Caco-2 (cell line): ENCODE results near the gene SH3BP1. TPM values are rescaled to one million over a fixed set of nuclear protein-coding genes. Genes with fewer than 3 reads are reported as not detected.

Experiments used
- BruUV-seq: library from RNA; stranded (reverse); fragments of 400-500 nt; replicated peaks from 2 replicates; lab custom pipeline; 2021; lab: Mats Ljungman, UMichigan
- CTCF ChIA-PET: fragments of 300-600 bp; sonication (Branson Sonifier 250); formaldehyde crosslinking; loops from one replicate; lab custom pipeline; 2022; ENCODE audit warnings: antibody characterized with exemption; lab: Charles Lee
- POLR2A ChIA-PET: fragments of 300-600 bp; sonication (Branson Sonifier 250); formaldehyde crosslinking; loops from one replicate; lab custom pipeline; 2022; ENCODE audit warnings: antibody characterized with exemption; lab: Charles Lee
- DNase-seq, 2 experiments: peaks; one replicate each; pipeline versions ENCODE4 v3.0.0 to v3.0.0-alpha.2; 2020 to 2022
- H3K27me3 ChIP-seq: replicated peaks from 2 replicates; pipeline ENCODE4 v1.6.0; 2011; ENCODE audit warnings: low read length; ENCODE audit not compliant: control insufficient read depth, insufficient read depth
- H3K36me3 ChIP-seq: 2 replicates; pipeline ENCODE4 v1.5.1; 2011; ENCODE audit warnings: low read length; ENCODE audit not compliant: control insufficient read depth, insufficient read depth
- H3K4me1 ChIP-seq: fragments of 250-450 bp; sonication (Bioruptor Pico); 2 replicates; pipeline ENCODE4 v1.5.1; 2020; ENCODE audit warnings: mild to moderate bottlenecking
- H3K4me3 ChIP-seq: 2 replicates; pipeline ENCODE4 v1.5.1; 2011; ENCODE audit warnings: low read depth, mild to moderate bottlenecking, control low read depth, low read length
- H3K9me3 ChIP-seq: fragments of 250-450 bp; sonication (Bioruptor Pico); 2 replicates; pipeline ENCODE4 v1.5.1; 2020; ENCODE audit warnings: mild to moderate bottlenecking, moderate library complexity
- H3K27ac Mint-ChIP-seq: one replicate; pipeline ENCODE4 v1.8.0; 2022; ENCODE audit warnings: mixed read lengths; ENCODE audit not compliant: unreplicated experiment
- H3K27me3 Mint-ChIP-seq: one replicate; pipeline ENCODE4 v1.8.0; 2022; ENCODE audit warnings: mixed read lengths; ENCODE audit not compliant: insufficient read depth, unreplicated experiment
- H3K36me3 Mint-ChIP-seq: one replicate; pipeline ENCODE4 v1.8.0; 2022; ENCODE audit warnings: mild to moderate bottlenecking, mixed read lengths; ENCODE audit not compliant: insufficient read depth, unreplicated experiment
- H3K4me1 Mint-ChIP-seq: one replicate; pipeline ENCODE4 v1.8.0; 2022; ENCODE audit warnings: low read depth, mixed read lengths; ENCODE audit not compliant: unreplicated experiment
- H3K4me3 Mint-ChIP-seq: one replicate; pipeline ENCODE4 v1.8.0; 2022; ENCODE audit warnings: mild to moderate bottlenecking, moderate library complexity, mixed read lengths; ENCODE audit not compliant: unreplicated experiment
- H3K9me3 Mint-ChIP-seq: one replicate; pipeline ENCODE4 v1.8.0; 2022; ENCODE audit warnings: mixed read lengths; ENCODE audit not compliant: unreplicated experiment
- CTCF ChIP-seq, 2 experiments: fragments of 200-600 bp in 1 of 2; IDR thresholded peaks; 1 replicate in 1 of 2; 2 replicates in 1 of 2; pipeline versions ENCODE4 v1.5.1 to v1.8.0; 2011 to 2022; ENCODE audit warnings: antibody characterized with exemption in 1 of 2, control low read depth in 1 of 2, inconsistent platforms in 1 of 2, low read depth in 1 of 2, low read length in 1 of 2, mild to moderate bottlenecking in 1 of 2, moderate library complexity in 1 of 2; ENCODE audit not compliant: insufficient read depth in 1 of 2, severe bottlenecking in 1 of 2, unreplicated experiment in 1 of 2
- intact Hi-C: fragments of 100-400 bp; cut with micrococcal nuclease; formaldehyde crosslinking; loops from one replicate; pipeline ENCODE4 v1.10.0; 2022; ENCODE audit not compliant: unreplicated experiment
- total RNA-seq: library from RNA; stranded (reverse); gene quantifications from 2 replicates; pipeline ENCODE4 v1.2.3, GENCODE V29; 2022

Gene SH3BP1
- total RNA-seq, 1 experiment from 2014 or later: 19.8 TPM

GRCh38 chr22:37624017-37624365 is 15.5 kb upstream of the SH3BP1 start:
- intact Hi-C loops: loop anchor here (5.0 kb wide), 1 partner anchor 168 kb away; no protein-coding TSS in a partner anchor
- no peaks in the 10 kb centered on the region for H3K9me3 ChIP-seq
- CTCF ChIA-PET: no interaction called here

GRCh38 chr22:37624876-37625275 is 14.6 kb upstream of the SH3BP1 start:
- H3K36me3 ChIP-seq: no peaks in the 10 kb centered on the region
- H3K9me3 Mint-ChIP-seq: no peaks in the 10 kb centered on the region
- no peaks in the 10 kb centered on the region for H3K4me1 ChIP-seq
- no peak for DNase-seq
- no peak for TF ChIP-seq CTCF (IDR thresholded peaks at IDR 0.05; ENCODE audit: insufficient read depth in 1 of 2, low read depth in 1 of 2, low read length in 1 of 2, severe bottlenecking in 1 of 2, unreplicated experiment in 1 of 2)
- intact Hi-C loops: loop anchor here (5.0 kb wide), 1 partner anchor 167 kb away; no protein-coding TSS in a partner anchor
- no peaks in the 10 kb centered on the region for H3K27me3 ChIP-seq
- ChIA-PET CTCF (interaction anchor here (1.2 kb wide), 1 partner anchor 16 kb away, joined by 6 read pairs; the partner anchor contains the start of gene GGA1), POLR2A (interaction anchor here (0.5 kb wide), 1 partner anchor 65 kb away, joined by 3 read pairs; no protein-coding TSS in a partner anchor)
- no TSS peak for BruUV-seq
- H3K4me1 Mint-ChIP-seq: no peaks in the 10 kb centered on the region
- H3K9me3 ChIP-seq: no peaks in the 10 kb centered on the region
- peaks cover 27% of the 10 kb centered on the region for H3K36me3 Mint-ChIP-seq
- H3K27me3 Mint-ChIP-seq: no peaks in the 10 kb centered on the region
- no peak overlapping the region for H3K4me3 Mint-ChIP-seq
- H3K4me3 ChIP-seq: no peak overlapping the region
- H3K27ac Mint-ChIP-seq: peak overlapping the region; percentile 25

More at GRCh38 chr22:37624017-37624365, 15.5 kb upstream of the SH3BP1 start:
- Histone ChIP-seq H3K36me3 (no peaks in the 10 kb centered on the region), H3K27me3 (no peaks in the 10 kb centered on the region), H3K4me1 (no peaks in the 10 kb centered on the region), H3K4me3 (no peak overlapping the region)
- Mint-ChIP-seq H3K4me3 (no peak overlapping the region), H3K27ac (peak overlapping the region; percentile 25), H3K27me3 (no peaks in the 10 kb centered on the region), H3K36me3 (peaks cover 31% of the 10 kb centered on the region), H3K4me1 (no peaks in the 10 kb centered on the region), H3K9me3 (no peaks in the 10 kb centered on the region)
- POLR2A ChIA-PET: no interaction called here
- TF ChIP-seq CTCF (IDR thresholded peaks at IDR 0.05; ENCODE audit: insufficient read depth in 1 of 2, low read depth in 1 of 2, low read length in 1 of 2, severe bottlenecking in 1 of 2, unreplicated experiment in 1 of 2): no peak
- no TSS peak for BruUV-seq
- DNase-seq: no peak

GRCh38 chr22:37625737-37626136 is 13.7 kb upstream of the SH3BP1 start:
- intact Hi-C loops: no loop called here
- DNase-seq: no peak
- Mint-ChIP-seq H3K4me3 (no peak overlapping the region), H3K36me3 (peaks cover 27% of the 10 kb centered on the region), H3K4me1 (no peaks in the 10 kb centered on the region), H3K27me3 (no peaks in the 10 kb centered on the region), H3K27ac (no peak overlapping the region), H3K9me3 (no peaks in the 10 kb centered on the region)
- POLR2A ChIA-PET: no interaction called here
- no TSS peak for BruUV-seq
- CTCF ChIA-PET: interaction anchor here (1.2 kb wide), 1 partner anchor 17 kb away, joined by 6 read pairs; the partner anchor contains the start of gene GGA1
- no peak overlapping the region for H3K4me3 ChIP-seq
- no peaks in the 10 kb centered on the region for H3K4me1 ChIP-seq
- no peaks in the 10 kb centered on the region for H3K9me3 ChIP-seq
- H3K27me3 ChIP-seq: no peaks in the 10 kb centered on the region
- H3K36me3 ChIP-seq: no peaks in the 10 kb centered on the region
- TF ChIP-seq CTCF (IDR thresholded peaks at IDR 0.05; ENCODE audit: insufficient read depth in 1 of 2, low read depth in 1 of 2, low read length in 1 of 2, severe bottlenecking in 1 of 2, unreplicated experiment in 1 of 2): no peak
